GM12865 (cell line): Measurements from ENCODE around the gene CLEC2A.

Source experiments
- DNase-seq: peaks from one replicate; pipeline ENCODE4 v3.0.0; 2010; ENCODE audit warnings: low read depth
- H3K4me3 ChIP-seq: 2 replicates; pipeline ENCODE4 v1.5.1; 2011; ENCODE audit warnings: mild to moderate bottlenecking, low read depth, low read length, control low read depth
- CTCF ChIP-seq: IDR thresholded peaks from 2 replicates; pipeline ENCODE4 v1.5.1; 2011; ENCODE audit warnings: low read length, control low read depth, low read depth, inconsistent platforms; ENCODE audit not compliant: insufficient read depth; ENCODE audit errors: missing control alignments

Gene CLEC2A

GRCh38 chr12:9920451-9920850, 11.7 kb downstream of the CLEC2A start:
- no peak for TF ChIP-seq CTCF
- H3K4me3 ChIP-seq, result no peak overlapping the region

GRCh38 chr12:9919443-9919842, 12.7 kb downstream of the CLEC2A start:
- TF ChIP-seq CTCF, result no peak
- no peak for DNase-seq
- H3K4me3 ChIP-seq, result no peak overlapping the region

More at GRCh38 chr12:9920451-9920850, 11.7 kb downstream of the CLEC2A start:
- DNase-seq, result no peak

GRCh38 chr12:9911708-9912107, 20.5 kb downstream of the CLEC2A start:
- DNase-seq, result no peak
- H3K4me3 ChIP-seq, result no peak overlapping the region
- no peak for TF ChIP-seq CTCF

GRCh38 chr12:9910716-9911421, 21.3 kb downstream of the CLEC2A start:
- no peak for DNase-seq
- H3K4me3 ChIP-seq, result no peak overlapping the region
- TF ChIP-seq CTCF, result no peak

GRCh38 chr12:9909724-9910123, 22.4 kb downstream of the CLEC2A start:
- TF ChIP-seq CTCF, result no peak

GRCh38 chr12:9908350-9908749, 23.8 kb downstream of the CLEC2A start:
- no peak for DNase-seq
- TF ChIP-seq CTCF, result no peak
- H3K4me3 ChIP-seq, result no peak overlapping the region

More at GRCh38 chr12:9909724-9910123, 22.4 kb downstream of the CLEC2A start:
- H3K4me3 ChIP-seq, result no peak overlapping the region
- no peak for DNase-seq

- no peak for DNase-seq
- no peak overlapping the region for H3K4me3 ChIP-seq
- no peak for TF ChIP-seq CTCF
These were observed 24.4 kb downstream of the CLEC2A start for GRCh38 chr12:9907769-9908168.
